GM19463 (cell line): Measurements from ENCODE around the gene OR10R2.
"Not testable (repeated sequence)": the region's sequence is repeated elsewhere in the genome, so short reads cannot be mapped to it uniquely, and the experiment has no call there.

Experiments used
- ATAC-seq: cut with Tn5 transposase; IDR thresholded peaks from one replicate; pipeline ENCODE4 v1.9.1; 2021; ENCODE audit warnings: mild to moderate bottlenecking, moderate library complexity; ENCODE audit not compliant: unreplicated experiment

OR10R2 gene

GRCh38 chr1:158471920-158472319 lies at the start of gene OR10R2:
TSS of gene OR10R2 (plus strand) at chr1:158472220. CDS start at chr1:158472326, 106 bp downstream.
- ATAC-seq, result no peak

GRCh38 chr1:158425027-158425426 lies 47.0 kb upstream of the OR10R2 start:
- ATAC-seq, result no peak

- ATAC-seq, result no peak
These were observed 45.9 kb upstream of the OR10R2 start, which contains the start of gene OR10K2 for GRCh38 chr1:158426137-158426536. TSS of gene OR10K2 (minus strand) at chr1:158426237. CDS start at chr1:158420866, 5,371 bp downstream.

GRCh38 chr1:158430163-158430562 lies 41.9 kb upstream of the OR10R2 start:
- not testable (repeated sequence) for ATAC-seq

- no peak for ATAC-seq
These were observed 37.3 kb upstream of the OR10R2 start for GRCh38 chr1:158434741-158435140.

GRCh38 chr1:158445376-158445775 lies 26.6 kb upstream of the OR10R2 start:
- ATAC-seq, result no peak

- ATAC-seq, result no peak
These were observed 17.5 kb upstream of the OR10R2 start for GRCh38 chr1:158454537-158454936.

GRCh38 chr1:158457246-158457645 lies 14.8 kb upstream of the OR10R2 start:
- ATAC-seq, result no peak

GRCh38 chr1:158458263-158458662 lies 13.8 kb upstream of the OR10R2 start:
- no peak for ATAC-seq

GRCh38 chr1:158461534-158461933 lies 10.5 kb upstream of the OR10R2 start, which contains the start of gene OR10K1:
TSS of gene OR10K1 (plus strand) at chr1:158461834. CDS start at chr1:158465562, 3,728 bp downstream.
- no peak for ATAC-seq

- ATAC-seq, result no peak
These were observed 13.4 kb downstream of the OR10R2 start for GRCh38 chr1:158485455-158485854.

- ATAC-seq, result no peak
These were observed 19.3 kb downstream of the OR10R2 start for GRCh38 chr1:158491316-158491715.

- no peak for ATAC-seq
These were observed 21.0 kb downstream of the OR10R2 start for GRCh38 chr1:158493054-158493453.

- no peak for ATAC-seq
These were observed 22.8 kb downstream of the OR10R2 start for GRCh38 chr1:158494796-158495195.

- ATAC-seq, result no peak
These were observed 24.4 kb downstream of the OR10R2 start for GRCh38 chr1:158496374-158496773.

GRCh38 chr1:158506369-158506987 lies 34.5 kb downstream of the OR10R2 start:
- ATAC-seq, result peak; percentile 58

- no peak for ATAC-seq
These were observed 35.5 kb downstream of the OR10R2 start for GRCh38 chr1:158507511-158507910.

GRCh38 chr1:158509471-158510156 lies 37.6 kb downstream of the OR10R2 start:
- ATAC-seq, result no peak

GRCh38 chr1:158516966-158517365 lies 44.9 kb downstream of the OR10R2 start:
- no peak for ATAC-seq

GRCh38 chr1:158520021-158520420 lies 48.0 kb downstream of the OR10R2 start:
- no peak for ATAC-seq

GRCh38 chr1:158520955-158521665 lies 49.1 kb downstream of the OR10R2 start:
- ATAC-seq, result no peak

GRCh38 chr1:158521666-158522058 lies 49.6 kb downstream of the OR10R2 start:
- ATAC-seq, result no peak
